GM23248 (cell line): ENCODE results near the gene SHANK2.

Source experiments
- EZH2 ChIP-seq: fragments of 200-600 bp; sonication (generic); IDR thresholded peaks from 2 replicates; pipeline ENCODE4 v1.6.1; 2018; ENCODE audit warnings: antibody characterized with exemption, mild to moderate bottlenecking; ENCODE audit not compliant: insufficient read depth, poor library complexity, severe bottlenecking
- EZH2phosphoT487 ChIP-seq: fragments of 200-600 bp; sonication (generic); IDR thresholded peaks from 2 replicates; pipeline ENCODE4 v1.6.1; 2018; ENCODE audit warnings: antibody characterized with exemption, moderate library complexity, mild to moderate bottlenecking, low read depth; ENCODE audit not compliant: insufficient read depth

DNA sequence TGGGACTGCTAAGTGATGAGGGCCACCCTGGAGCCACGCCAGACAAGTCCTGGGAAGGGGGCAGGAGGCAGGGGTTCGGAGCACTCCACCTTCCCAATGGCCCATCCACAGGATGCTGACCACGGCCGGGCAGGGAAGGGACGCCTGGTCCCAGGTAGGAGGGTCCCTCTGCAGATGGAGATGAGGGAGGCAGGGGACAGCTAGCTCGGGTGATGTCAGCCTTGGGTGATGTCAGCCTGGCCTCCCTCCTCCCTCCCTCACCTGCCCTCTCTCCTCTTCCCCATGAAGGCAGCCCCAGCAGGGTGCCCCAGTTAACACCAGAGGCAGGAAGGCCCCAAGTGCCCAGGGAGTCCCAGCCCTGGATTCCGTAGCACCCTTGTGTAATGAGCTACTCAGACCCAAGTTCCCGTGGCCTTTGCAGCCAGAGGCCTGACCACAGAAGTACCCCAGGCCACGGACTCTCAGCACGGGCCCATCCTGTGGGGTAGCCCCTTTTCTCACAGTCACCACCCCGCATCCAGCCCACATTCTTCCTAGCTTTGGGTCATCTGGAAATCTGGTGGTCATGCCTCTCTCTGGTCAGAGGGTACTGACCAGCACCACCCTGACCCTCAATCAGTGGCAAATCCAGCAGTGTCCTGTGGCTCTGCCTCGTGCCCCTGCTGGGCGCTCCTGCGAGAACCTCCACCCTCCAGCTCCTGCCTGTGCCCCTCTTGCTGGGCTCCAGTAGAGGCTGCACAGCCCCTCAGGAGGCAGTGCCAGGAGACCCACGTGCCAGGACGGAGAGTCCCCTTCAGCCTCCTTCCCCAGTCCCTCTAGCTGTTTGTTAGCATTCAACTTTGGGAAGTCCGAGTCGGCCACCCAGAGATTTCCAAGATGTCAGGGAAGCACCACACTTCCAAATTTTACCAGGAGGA is 47.4 kb downstream of the SHANK2 start:
- TF ChIP-seq EZH2 (no peak), EZH2phosphoT487 (no peak)
